Thyroid gland (tissue), 4 donors: ENCODE results near the gene CACUL1. TPM values are rescaled to one million over a fixed set of nuclear protein-coding genes. Genes with fewer than 3 reads are reported as not detected.
"Not testable (repeated sequence)": the region's sequence is repeated elsewhere in the genome, so short reads cannot be mapped to it uniquely, and the experiment has no call there.

Experiments used
- DNase-seq, 2 donors: peaks; one replicate each; pipeline ENCODE4 v3.0.0-alpha.2; 2019
- H3K27ac ChIP-seq, 3 donors: fragments of 200-600 bp; sonication (generic); 1 replicate in 2 of 3; 2 replicates in 1 of 3; pipeline ENCODE4 v1.5.1; 2016 to 2019; ENCODE audit warnings: mild to moderate bottlenecking in 1 of 3, moderate library complexity in 1 of 3
- H3K27me3 ChIP-seq: fragments of 200-600 bp; sonication (generic); one replicate; pipeline ENCODE4 v1.5.1; 2019
- H3K36me3 ChIP-seq, 2 donors: fragments of 200-600 bp; sonication (generic); one replicate each; pipeline ENCODE4 v1.5.1; 2016 to 2019
- H3K4me1 ChIP-seq, 2 donors: fragments of 200-600 bp; sonication (generic); one replicate each; pipeline ENCODE4 v1.5.1; 2017 to 2019
- H3K4me3 ChIP-seq, 3 donors: fragments of 200-600 bp; sonication (generic); replicated peaks in 1 of 3; 1 replicate in 2 of 3; 2 replicates in 1 of 3; pipeline ENCODE4 v1.5.1; 2016; ENCODE audit warnings: mild to moderate bottlenecking in 1 of 3
- H3K9me3 ChIP-seq: fragments of 200-600 bp; sonication (generic); one replicate; pipeline ENCODE4 v1.5.1; 2017
- CTCF ChIP-seq, 6 experiments: fragments of 200-600 bp in 3 of 6; fragments of 450-650 bp in 3 of 6; sonication (generic) in 3 of 6; IDR thresholded peaks; one replicate each; pipeline ENCODE4 v1.5.1; 2016 to 2019; ENCODE audit warnings: antibody characterized with exemption in 6 of 6, mild to moderate bottlenecking in 2 of 6, inconsistent platforms in 1 of 6, moderate library complexity in 1 of 6
- POLR2A ChIP-seq, 2 donors: fragments of 450-650 bp; IDR thresholded peaks; one replicate each; pipeline ENCODE4 v1.6.1; 2017; ENCODE audit warnings: antibody characterized with exemption in 2 of 2, mild to moderate bottlenecking in 2 of 2, moderate library complexity in 1 of 2
- WGBS, 2 donors: methylation state at CpG; one replicate each; pipeline ENCODE4 v1.1.5; 2017; 5-methylcytosine and 5-hydroxymethylcytosine counted together
- intact Hi-C: fragments of 100-400 bp; cut with DNase I; formaldehyde crosslinking; loops from one replicate; pipeline ENCODE4 v1.15.1; 2023
- total RNA-seq, 4 donors: library from RNA; depleted of rRNA; stranded (reverse); fragments of >200 nt; gene quantifications; one replicate each; pipeline ENCODE4 v1.2.3, GENCODE V29; 2016

Gene CACUL1
- total RNA-seq, 4 donors from 2014 or later, result 23.0 to 36.8 (median 31.5) TPM

GRCh38 chr10:118680197-118680596 is 74.6 kb downstream of the CACUL1 start:
- TF ChIP-seq POLR2A (IDR thresholded peaks at IDR 0.05) (no peak), CTCF (IDR thresholded peaks at IDR 0.05) (no peak)
- Histone ChIP-seq H3K4me1 (no peaks in the 10 kb centered on the region), H3K36me3 (peaks cover 6 to 14% of the 10 kb centered on the region in 2 donors), H3K27ac (no peak overlapping the region), H3K27me3 (no peaks in the 10 kb centered on the region), H3K9me3 (no peaks in the 10 kb centered on the region), H3K4me3 (no peak overlapping the region)
- no peak for DNase-seq
- intact Hi-C loops, result no loop called here
- 96 to 98% methylated on average over 1 of the region's 1 CpG for WGBS, 2 donors

- H3K36me3 ChIP-seq, result no peaks in the 10 kb centered on the region
- TF ChIP-seq POLR2A (IDR thresholded peaks at IDR 0.05), result no peak
- no peak for TF ChIP-seq CTCF (IDR thresholded peaks at IDR 0.05)
- intact Hi-C loops, result no loop called here
- H3K4me3 ChIP-seq, result no peak overlapping the region
- no peaks in the 10 kb centered on the region for H3K9me3 ChIP-seq
- WGBS, 2 donors, result 81 to 86% methylated on average over 11 of the region's 11 CpGs
- no peaks in the 10 kb centered on the region for H3K27me3 ChIP-seq
- no peak overlapping the region for H3K27ac ChIP-seq
- no peak for DNase-seq
- peaks cover 7% of the 10 kb centered on the region in 2 donors for H3K4me1 ChIP-seq
These were observed 80.4 kb downstream of the CACUL1 start for GRCh38 chr10:118674226-118674919.

- H3K36me3 ChIP-seq, result no peaks in the 10 kb centered on the region
- no peak for TF ChIP-seq POLR2A (IDR thresholded peaks at IDR 0.05)
- TF ChIP-seq CTCF (IDR thresholded peaks at IDR 0.05), result no peak
- peaks cover 10 to 12% of the 10 kb centered on the region in 2 donors for H3K4me1 ChIP-seq
- H3K27me3 ChIP-seq, result no peaks in the 10 kb centered on the region
- no peaks in the 10 kb centered on the region for H3K9me3 ChIP-seq
- 77 to 91% methylated on average over 10 to 11 of the region's 11 CpGs for WGBS, 2 donors
- no peak for DNase-seq
- intact Hi-C loops, result no loop called here
- H3K4me3 ChIP-seq, result no peak overlapping the region
- no peak overlapping the region for H3K27ac ChIP-seq
These were observed 81.7 kb downstream of the CACUL1 start for GRCh38 chr10:118672766-118673715.

GRCh38 chr10:118672153-118672552 is 82.6 kb downstream of the CACUL1 start:
- no peak overlapping the region for H3K4me3 ChIP-seq
- H3K9me3 ChIP-seq, result no peaks in the 10 kb centered on the region
- intact Hi-C loops, result no loop called here
- TF ChIP-seq POLR2A (IDR thresholded peaks at IDR 0.05) (no peak), CTCF (IDR thresholded peaks at IDR 0.05) (no peak)
- H3K27me3 ChIP-seq, result no peaks in the 10 kb centered on the region
- no peak overlapping the region for H3K27ac ChIP-seq
- 69 to 87% methylated on average over 6 of the region's 6 CpGs for WGBS, 2 donors
- DNase-seq, result no peak
- no peaks in the 10 kb centered on the region for H3K36me3 ChIP-seq
- peaks cover 10 to 12% of the 10 kb centered on the region in 2 donors for H3K4me1 ChIP-seq

GRCh38 chr10:118671221-118671620 is 83.5 kb downstream of the CACUL1 start:
- H3K36me3 ChIP-seq, DNase-seq, H3K27ac ChIP-seq, intact Hi-C loops, H3K27me3 ChIP-seq, H3K4me3 ChIP-seq, H3K9me3 ChIP-seq: not testable (repeated sequence)
- H3K4me1 ChIP-seq, result peaks cover 10 to 12% of the 10 kb centered on the region in 2 donors
- 88 to 89% methylated on average over 3 of the region's 3 CpGs for WGBS, 2 donors
